Retina (tissue), 1 donor: ENCODE data around the gene ABCA6.
"Not testable (repeated sequence)": the region's sequence is repeated elsewhere in the genome, so short reads cannot be mapped to it uniquely, and the experiment has no call there.

ENCODE experiments used
- DNase-seq: peaks from one replicate; pipeline ENCODE4 v3.0.0-alpha.2; 2016

ABCA6 gene

DNA sequence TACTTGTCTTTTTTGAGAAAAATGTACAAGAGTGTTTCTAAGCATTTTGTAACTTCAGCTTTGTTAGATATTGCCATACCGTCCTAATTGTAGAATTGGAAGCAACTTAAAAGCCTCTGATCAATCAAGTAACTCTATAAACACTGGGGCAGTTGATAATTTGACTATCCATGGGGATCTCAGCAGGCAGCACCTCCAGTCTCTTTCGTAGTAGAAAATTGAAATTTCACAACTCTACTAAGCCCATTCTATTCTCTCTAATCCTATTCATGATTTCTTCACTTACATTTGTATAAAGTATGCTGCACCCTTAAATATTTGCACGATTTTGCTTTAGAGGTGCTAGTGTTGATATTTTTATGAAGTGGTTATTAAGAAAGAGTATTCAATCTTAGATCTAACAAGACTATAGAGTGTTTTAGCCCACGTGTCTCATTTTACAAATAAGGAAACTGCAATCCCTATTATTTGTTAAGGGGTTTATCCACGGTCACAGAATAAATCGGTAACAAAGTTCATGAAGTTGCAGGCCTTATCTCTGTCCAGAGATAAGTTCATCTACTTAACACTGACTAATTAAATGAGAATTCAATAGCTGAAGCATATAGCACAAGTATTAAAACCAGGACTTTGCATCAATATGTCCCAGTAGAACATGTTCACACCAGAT is 10.9 kb downstream of the ABCA6 start:
- DNase-seq = no peak

DNA sequence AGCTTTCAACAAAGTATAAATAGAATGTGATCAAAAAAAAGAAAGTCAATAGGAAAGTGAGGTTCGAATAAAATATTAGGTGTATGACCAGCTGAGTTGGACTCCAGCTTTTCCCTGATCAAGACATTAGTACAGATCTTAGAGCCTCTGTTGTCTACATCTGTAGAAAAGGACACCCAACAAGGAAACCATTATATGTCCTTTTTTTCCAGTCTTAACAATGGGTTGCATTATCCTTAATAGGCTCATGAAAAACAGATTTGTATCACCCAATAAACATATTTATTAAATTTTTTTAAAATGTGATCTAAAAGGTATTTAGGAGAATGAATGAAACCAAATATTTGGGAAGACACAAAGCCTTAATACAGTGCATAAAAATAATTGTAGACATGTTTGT is 18.1 kb downstream of the ABCA6 start:
- no peak for DNase-seq

DNA sequence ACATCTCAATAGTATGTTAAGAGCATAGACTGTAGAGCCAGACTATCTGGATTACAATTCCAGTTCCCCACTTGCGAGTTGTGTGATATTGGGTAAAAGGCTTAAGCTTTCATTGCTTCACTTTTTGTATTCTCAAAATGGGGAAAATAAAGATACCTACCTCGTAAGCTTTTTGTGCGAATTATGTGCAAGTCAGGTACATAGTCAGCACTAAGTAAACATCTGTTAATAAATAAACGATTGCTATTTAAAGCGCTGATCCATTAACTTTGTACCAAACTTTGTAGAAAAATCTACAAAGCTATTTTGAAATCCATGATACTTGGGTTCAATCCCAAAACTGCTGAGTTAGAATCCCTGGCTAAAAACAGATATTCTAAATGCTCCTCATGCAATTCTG is 19.6 kb downstream of the ABCA6 start:
- DNase-seq = no peak

DNA sequence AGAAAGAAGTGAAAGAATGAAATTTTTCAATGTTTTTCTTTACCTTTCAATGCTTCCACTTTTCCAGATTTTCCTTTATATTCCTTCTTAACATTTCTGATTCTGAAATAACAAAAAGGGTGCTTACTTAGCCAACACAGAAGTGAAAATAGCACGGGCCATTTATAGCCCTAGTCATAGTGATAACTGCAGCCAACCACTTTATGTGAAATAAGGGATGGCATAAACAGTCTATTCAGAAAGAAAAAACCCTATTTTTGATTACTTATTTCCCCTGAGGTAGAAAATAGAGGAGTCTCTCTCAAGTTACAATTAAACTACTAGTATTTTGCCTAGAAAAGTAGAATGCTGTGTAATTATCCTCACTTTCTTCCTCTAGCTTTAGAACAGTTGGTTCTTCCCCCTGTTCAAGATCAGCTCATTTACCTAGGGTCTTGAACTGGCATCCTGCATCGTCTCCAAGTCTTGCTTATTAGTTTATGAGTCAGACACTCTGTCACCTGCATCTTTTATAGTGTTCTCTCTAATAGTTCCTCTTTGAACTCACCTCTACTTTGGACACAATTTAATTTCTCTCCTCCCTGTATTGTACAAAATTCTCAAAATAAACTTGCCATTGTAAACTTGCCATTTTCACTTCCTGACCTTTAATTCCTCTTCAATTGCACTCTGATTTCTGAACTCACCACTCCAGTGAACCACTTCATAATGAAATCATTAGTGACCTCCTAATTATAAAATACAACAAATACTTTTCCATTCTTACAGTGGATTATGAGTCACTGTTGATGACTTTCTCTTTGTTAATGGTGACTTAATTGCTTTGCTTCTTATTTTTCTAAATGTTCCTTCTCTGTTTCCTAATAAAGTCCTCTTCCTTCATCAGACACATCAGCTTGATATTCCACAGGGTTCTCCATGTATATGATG is 23.6 kb downstream of the ABCA6 start:
- DNase-seq = no peak

DNA sequence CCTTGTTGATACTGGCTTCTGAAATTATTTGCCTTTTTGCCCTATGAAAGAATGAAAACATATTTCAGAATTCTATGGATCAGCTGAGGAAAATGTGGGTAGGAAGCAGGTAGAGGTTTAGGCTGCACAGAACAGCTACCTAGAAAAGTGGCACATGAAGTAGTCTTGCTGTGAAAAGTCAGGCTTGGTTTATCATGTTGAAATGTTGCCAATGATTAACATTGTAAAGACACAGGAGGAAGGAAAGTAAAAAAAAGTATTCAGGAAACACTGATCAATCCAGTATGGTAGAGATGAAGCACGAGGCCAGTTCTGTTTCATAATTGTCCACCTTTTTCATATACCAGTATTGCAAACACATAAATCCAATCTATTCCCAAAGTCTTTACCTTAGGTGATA is 29.9 kb downstream of the ABCA6 start:
- no peak for DNase-seq

DNA sequence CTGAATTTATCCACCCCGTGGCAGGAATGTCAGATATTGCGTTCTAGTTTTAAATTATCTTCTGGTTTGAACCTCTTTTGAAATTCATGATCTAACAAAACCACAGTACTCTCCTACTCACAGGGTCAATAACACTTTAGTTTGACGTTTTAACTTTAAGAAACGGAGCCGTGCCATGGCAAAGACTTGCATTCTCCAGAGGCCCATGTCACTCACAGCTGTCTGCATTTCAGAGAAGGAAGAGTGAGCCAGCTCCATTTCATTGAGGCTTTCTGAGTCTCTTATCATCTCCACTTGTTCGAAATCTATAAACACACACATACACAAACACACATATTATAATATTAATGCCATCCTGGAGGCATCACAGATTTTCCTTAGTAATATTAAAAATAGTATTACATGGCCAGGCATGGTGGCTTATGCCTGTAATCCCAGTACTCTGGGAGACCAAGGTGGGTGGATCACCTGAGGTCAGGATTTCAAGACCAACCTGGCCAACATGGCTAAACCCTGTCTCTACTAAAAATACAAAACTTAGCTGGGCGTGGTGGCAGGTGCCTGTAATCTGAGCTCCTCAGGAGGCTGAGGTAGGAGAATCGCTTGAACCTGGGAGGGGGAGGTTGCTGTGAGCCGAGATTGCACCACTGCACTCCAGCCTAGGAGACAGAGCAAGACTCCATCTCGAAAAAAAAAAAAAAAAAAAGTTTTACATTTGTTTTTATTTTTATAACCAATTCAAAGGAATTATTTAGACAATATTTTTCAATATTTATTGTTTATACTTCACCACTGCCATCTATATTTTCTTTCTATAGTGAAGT is 35.6 kb downstream of the ABCA6 start:
- DNase-seq = no peak

DNA sequence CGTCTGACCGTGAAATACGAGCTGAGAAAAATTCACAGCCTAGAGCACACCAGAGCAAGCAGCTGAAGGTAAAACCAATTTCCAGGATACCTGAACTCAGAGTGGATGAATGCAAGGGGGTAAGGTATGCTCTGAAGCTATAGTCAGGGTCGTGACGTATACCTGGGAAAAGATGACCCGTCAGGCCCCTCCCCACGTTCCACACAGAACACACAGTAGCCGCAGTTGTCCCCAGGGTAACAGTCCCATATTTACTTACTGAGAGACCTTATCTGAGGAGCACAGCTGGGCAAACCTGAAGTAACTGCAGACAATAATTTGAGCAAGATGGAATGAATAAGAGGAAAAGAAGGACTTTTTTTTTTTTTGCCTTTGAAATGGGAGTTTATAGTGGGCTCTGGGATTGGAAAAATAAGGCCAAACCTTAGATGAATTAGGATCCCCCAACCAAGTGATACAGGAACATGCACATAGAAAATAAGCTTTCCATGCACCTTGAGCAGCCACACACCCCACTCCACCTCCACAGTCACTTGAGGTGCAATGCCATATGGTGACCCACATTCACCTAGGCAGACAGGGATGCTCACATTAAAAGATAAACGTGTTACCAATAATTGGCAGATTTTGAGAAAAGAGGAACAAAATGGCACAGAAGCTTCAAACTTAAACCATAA is 38.0 kb downstream of the ABCA6 start:
- no peak for DNase-seq

DNA sequence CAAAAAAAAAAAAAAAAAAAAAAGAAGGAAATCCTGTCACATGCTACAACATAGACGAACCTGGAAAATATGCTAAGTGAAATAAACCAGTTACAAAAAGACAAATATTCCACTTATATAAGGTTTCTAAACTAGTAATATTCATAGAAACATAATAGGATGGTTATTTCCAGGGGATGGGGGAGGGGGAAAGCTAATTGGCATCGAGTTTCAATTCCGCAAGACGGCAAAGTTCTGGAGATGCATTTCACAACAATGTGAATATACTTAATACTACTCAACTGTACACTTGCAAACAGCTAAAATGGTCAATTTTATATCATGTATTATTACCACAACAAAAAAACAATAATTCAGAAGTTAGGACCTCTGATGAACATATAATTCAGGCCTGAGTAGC is 43.1 kb downstream of the ABCA6 start:
- DNase-seq = no peak

DNA sequence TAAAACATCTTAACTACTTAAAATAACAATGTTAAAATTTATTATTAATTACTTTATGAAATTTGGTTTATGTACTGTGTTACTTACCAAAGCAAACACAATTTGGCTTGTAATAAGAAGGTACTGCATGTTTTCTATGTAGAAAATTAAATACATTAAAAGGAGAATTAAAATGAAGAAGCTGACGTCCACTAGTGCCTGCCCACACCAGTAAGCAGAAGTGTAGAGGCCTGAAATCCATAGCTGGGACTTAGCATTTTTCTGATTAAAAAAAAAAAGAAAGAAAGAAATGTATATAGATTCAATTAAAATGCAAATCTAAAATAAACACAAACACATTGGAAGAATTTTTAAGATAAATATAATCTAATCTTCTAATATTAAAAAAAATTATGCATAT is 45.2 kb downstream of the ABCA6 start:
- no peak for DNase-seq

DNA sequence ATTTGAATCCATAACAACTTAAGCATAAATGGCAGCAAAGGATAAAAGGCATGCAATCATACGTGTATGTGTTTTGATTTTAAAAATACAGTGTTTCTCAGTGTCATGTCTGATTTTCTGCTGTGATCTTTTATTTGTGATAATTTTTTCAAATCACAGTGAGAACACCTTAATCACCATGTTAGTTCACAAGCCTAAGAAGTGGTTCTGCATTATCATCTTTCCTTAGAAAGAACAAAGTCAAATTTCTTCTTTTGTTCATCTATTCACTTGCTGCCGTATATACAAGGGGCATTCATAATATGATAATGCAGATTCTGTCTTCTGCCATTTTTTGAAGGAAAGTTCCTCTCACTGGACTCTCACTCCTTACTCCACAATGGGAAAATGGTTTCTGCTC is 47.7 kb downstream of the ABCA6 start:
- DNase-seq = no peak

DNA sequence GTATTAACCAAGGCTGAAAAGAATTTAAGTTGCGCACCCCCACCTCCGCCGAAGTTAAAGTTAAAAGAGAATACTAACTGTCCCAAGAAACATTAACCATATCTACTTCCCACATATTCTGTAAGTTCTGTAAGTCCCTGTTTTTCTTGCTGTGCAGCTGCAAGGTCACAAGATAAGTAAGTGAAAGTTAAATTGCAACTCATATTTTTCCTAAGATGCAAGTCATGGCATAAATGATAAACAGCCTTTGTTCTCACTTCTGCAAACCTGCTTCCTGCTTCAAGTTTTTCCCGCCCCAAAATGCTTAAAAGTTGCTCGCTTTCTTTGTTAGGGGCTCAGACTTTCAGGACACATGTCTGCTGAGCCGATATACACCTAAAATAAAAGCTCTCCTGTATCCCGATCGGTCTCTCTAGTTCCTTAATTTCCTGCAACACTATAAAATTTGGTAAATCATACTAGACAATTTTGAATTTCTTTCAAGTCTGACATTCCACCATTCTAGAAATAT is 48.4 kb downstream of the ABCA6 start:
- no peak for DNase-seq

DNA sequence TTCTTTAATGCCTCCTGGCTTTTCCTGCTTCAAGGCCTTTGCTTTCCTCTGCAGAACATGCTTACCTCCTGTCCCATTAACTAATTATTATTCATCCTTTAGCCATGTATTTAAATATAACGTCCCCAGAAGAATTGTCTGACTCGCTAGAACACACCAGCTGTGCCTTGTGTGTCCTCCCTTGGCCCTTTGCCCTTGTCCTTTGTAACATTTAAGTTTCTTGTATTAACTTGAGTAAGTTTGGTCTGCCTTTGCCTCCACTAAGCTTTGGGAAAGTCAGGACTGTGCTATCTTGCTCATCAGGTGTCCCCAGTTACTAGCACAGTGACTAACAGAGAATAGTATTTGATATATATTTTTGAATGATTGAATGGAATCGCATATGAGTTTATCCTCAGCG is 51.3 kb downstream of the ABCA6 start:
- no peak for DNase-seq

DNA sequence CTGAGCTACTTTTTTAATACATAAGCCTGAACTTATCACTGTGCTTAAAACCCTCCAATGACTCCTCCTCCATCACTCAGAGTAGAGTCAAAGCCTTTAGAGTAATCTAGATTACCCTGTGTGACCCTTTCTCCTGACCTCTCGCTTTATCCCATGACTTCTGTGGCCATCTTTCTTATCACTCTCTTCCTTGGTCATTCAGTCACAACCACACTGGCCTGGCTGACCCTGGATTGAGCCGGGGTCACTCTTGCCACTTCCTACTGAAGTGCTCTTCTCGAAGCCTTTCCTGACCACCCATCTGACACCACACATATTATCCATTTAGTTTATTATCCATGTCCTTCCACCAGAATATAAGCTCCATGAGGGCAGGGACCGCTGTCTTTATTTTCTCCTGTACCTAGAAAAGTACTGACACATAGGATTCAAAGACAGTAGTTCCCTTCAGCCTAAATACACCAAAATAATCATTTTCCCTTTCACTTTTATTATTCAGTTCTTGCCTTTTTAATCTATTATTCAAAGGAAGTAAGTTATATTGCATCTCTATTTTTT is 53.0 kb downstream of the ABCA6 start:
- DNase-seq = no peak

DNA sequence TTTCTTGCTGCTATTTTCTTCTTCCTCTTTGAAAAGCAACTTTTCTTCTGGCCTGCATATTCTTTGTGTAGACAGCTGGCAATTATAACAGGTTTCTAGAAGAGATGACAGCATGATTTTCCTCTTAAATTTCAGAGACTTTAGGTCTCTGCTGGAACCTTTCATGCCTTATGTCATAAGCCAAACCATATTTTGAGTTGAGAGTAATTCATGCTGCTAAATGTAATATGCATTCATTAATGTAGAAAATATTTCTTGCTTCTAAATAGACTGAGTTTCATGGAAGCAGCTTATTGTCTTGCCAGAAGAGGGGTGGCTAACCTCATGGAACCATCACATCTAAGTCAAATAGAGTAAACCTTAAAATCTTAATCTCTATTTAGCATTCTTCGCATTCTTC is 55.1 kb downstream of the ABCA6 start:
- no peak for DNase-seq

DNA sequence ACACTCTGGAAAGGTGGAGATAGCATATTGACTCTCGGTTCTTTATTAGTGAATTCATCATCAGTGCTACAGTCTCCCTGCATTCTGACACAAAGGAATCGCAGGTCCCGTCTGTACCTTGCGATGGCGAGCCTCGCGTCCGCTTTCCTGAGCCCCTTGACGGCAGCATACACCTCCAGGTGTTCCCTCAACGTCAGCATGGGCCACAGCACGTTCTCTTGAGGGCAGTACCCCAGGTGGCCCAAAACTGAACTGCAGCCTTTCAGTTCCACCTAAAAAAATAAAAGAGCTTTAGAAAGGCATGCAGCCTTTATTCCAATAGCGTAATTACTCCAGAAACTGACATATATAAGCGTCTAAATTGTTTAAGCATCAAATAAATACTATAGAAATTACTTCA is 56.8 kb downstream of the ABCA6 start:
- DNase-seq = no peak

DNA sequence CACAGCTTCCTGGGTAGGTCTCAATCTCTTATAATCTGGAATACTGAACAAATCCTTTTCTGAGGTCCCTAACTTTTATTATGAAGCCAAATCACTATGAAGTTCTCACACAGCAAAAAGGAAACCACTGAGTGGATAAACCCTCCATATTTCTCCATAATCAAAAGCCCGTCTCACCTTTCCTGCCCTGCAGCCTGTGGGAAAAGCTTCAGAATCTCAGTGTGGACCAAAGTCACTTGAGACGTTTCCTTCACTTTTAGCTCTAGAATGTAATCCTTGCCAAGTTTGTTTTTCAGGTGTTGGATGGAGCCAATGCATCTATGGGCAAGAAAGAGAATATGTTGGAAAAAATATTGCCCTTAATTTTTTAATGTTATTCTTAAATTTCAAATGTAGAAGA is 59.0 kb downstream of the ABCA6 start:
- DNase-seq = no peak

DNA sequence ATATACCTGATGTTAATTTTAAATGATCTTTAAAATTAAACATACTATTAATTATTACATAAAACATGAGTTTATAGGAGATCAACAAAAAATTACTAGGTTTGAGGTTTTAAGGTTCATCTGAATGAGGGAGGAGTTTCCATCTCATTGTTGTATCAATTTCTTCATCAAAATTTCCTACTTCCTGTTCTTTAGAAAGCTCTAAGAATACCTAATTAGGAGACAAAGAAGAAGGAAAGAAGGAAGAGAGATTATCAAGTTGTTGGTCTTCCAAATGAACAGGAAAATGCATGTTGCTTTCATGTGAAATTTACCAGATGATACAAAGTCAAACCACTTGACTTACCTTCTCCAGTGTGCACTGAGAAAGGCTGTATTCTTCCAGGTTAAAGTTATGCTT is 62.8 kb downstream of the ABCA6 start:
- no peak for DNase-seq

DNA sequence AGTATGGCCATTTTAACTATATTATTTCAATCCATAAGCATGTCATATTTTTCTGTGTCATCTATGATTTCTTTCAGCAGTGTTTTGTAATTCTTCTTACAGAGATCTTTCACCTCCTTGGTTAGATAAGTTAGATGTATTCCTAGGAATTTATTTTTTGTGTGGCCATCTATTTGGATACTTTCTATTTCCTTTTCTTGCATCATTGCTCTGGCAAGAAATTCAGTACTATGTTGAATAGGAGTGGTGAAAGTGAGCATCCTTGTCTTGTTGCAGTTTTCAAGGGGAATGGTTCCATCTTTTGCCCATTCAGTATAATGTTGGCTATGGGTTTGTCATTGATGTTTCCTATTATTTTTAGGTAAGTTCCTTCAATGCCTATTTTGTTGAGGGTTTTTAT is 65.9 kb downstream of the ABCA6 start:
- no peak for DNase-seq

DNA sequence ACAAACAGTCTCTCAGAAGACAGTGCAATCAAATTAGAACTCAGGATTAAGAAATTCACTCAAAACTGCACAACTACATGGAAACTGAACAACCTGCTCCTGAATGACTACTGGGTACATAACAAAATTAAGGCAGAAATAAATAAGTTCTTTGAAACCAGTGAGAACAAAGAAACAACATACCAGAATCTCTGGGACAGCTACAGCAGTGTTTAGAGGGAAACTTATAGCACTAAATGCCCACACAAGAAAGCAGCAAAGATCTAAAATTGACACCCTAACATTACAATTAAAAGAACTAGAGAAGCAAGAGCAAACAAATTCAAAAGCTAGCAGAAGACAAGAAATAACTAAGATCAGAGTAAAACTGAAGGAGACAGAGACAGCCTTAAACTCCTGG is 68.3 kb downstream of the ABCA6 start:
- DNase-seq = not testable (repeated sequence)

DNA sequence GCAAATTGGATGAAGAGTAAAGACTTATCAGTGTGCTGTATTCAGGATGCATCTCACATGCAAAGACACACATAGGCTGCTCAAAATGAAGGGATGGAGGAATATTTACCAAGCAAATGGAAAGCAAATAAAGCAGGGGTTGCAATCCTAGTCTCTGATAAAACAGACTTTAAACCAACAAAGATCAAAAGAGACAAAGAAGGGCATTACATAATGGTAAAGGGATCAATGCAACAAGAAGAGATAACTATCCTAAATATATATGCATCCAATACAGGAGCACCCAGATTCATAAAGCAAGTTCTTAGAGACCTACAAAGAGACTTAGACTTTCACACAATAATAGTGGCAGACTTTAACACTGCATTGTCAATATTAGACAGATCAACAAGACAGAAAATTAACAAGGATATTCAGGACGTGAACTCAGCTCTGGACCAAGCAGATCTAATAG is 68.9 kb downstream of the ABCA6 start:
- not testable (repeated sequence) for DNase-seq

DNA sequence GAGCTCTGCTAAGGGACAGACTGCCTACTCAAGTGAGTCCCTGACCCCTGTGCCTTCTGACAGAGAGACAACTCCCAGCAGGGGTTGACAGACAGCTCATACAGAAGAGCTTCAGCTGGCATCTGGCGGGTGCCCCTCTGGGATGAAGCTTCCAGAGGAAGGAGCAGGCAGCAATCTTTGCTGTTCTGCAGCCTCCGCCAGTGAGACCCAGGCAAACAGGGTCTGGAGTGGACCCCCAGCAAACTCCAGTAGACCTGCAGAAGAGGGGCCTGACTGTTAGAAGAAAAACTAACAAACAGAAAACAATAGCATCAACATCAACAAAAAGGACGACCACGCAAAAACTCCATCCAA is 70.5 kb downstream of the ABCA6 start:
- DNase-seq = not testable (repeated sequence)
